Activated naive CD4-positive, alpha-beta T cell treated with anti-CD3 and anti-CD28 coated beads, Interleukin-2, amount 50 U/mL, for 72 hours (primary cell): Measurements from ENCODE around the gene PPHLN1. TPM values are rescaled to one million over a fixed set of nuclear protein-coding genes. Genes with fewer than 3 reads are reported as not detected.
"Not testable (repeated sequence)": the region's sequence is repeated elsewhere in the genome, so short reads cannot be mapped to it uniquely, and the experiment has no call there.

ENCODE experiments used
- ATAC-seq, 2 donors: fragments of 150-1000 bp; cut with Tn5 transposase; 2 replicates each; pipeline ENCODE4 v1.10.0; 2021; ENCODE audit warnings: mild to moderate bottlenecking in 2 of 2, moderate library complexity in 2 of 2
- DNase-seq, 2 donors: peaks; one replicate each; pipeline ENCODE4 v3.0.0; 2021 to 2022; ENCODE audit warnings: low spot score in 2 of 2
- H3K27ac Mint-ChIP-seq, 2 donors: one replicate each; pipeline ENCODE4 v1.8.0; 2022; ENCODE audit warnings: mild to moderate bottlenecking in 2 of 2, mixed read lengths in 2 of 2
- H3K36me3 Mint-ChIP-seq, 2 donors: one replicate each; pipeline ENCODE4 v1.8.0; 2022; ENCODE audit warnings: mixed read lengths in 2 of 2
- H3K9me3 Mint-ChIP-seq, 2 donors: one replicate each; pipeline ENCODE4 v1.8.0; 2022; ENCODE audit warnings: mixed read lengths in 2 of 2
- total RNA-seq, 2 donors: library from RNA; stranded (reverse); gene quantifications; one replicate each; pipeline ENCODE4 v1.2.3, GENCODE V29; 2022

The PPHLN1 gene
- total RNA-seq, 2 donors from 2014 or later = 62.8 to 91.0 TPM

GRCh38 chr12:42349119-42350020, 23.4 kb downstream of the PPHLN1 start:
- not testable (repeated sequence) for H3K36me3 Mint-ChIP-seq, H3K27ac Mint-ChIP-seq, H3K9me3 Mint-ChIP-seq, ATAC-seq, DNase-seq

- not testable (repeated sequence) for DNase-seq, H3K9me3 Mint-ChIP-seq, H3K27ac Mint-ChIP-seq, ATAC-seq, H3K36me3 Mint-ChIP-seq
Observed at GRCh38 chr12:42350021-42350407, 24.0 kb downstream of the PPHLN1 start.

- ATAC-seq (no peak), DNase-seq (no peak)
- H3K36me3 Mint-ChIP-seq = peaks cover 5 to 18% of the 10 kb centered on the region in 2 donors
- no peak overlapping the region for H3K27ac Mint-ChIP-seq
- H3K9me3 Mint-ChIP-seq = no peaks in the 10 kb centered on the region
Observed at GRCh38 chr12:42356344-42356743, 30.4 kb downstream of the PPHLN1 start.

GRCh38 chr12:42360747-42361403, 34.9 kb downstream of the PPHLN1 start:
- ATAC-seq (peak; percentile 34 to 68), DNase-seq (no peak)
- Mint-ChIP-seq H3K27ac (peak overlapping the region; percentile 11 to 28), H3K36me3 (peaks cover 5 to 36% of the 10 kb centered on the region in 2 donors), H3K9me3 (no peaks in the 10 kb centered on the region)

GRCh38 chr12:42361909-42362646, 36.1 kb downstream of the PPHLN1 start:
- peak in 1 of 2 donors; percentile 72 for ATAC-seq
- Mint-ChIP-seq H3K27ac (no peak overlapping the region), H3K36me3 (peaks cover 5 to 36% of the 10 kb centered on the region in 2 donors), H3K9me3 (no peaks in the 10 kb centered on the region)
- no peak for DNase-seq

GRCh38 chr12:42362647-42363260, 36.8 kb downstream of the PPHLN1 start:
- H3K9me3 Mint-ChIP-seq = no peaks in the 10 kb centered on the region
- H3K27ac Mint-ChIP-seq = no peak overlapping the region
- DNase-seq = no peak
- H3K36me3 Mint-ChIP-seq = peaks cover 5 to 36% of the 10 kb centered on the region in 2 donors
- no peak for ATAC-seq

GRCh38 chr12:42364692-42365091, 38.7 kb downstream of the PPHLN1 start:
- Mint-ChIP-seq H3K9me3 (no peaks in the 10 kb centered on the region), H3K36me3 (peaks cover 5 to 31% of the 10 kb centered on the region in 2 donors), H3K27ac (no peak overlapping the region)
- ATAC-seq = no peak
- DNase-seq = no peak

- H3K36me3 Mint-ChIP-seq = peaks cover 5 to 23% of the 10 kb centered on the region in 2 donors
- DNase-seq = no peak
- no peaks in the 10 kb centered on the region for H3K9me3 Mint-ChIP-seq
- no peak for ATAC-seq
- no peak overlapping the region for H3K27ac Mint-ChIP-seq
Observed at GRCh38 chr12:42365486-42365885, 39.5 kb downstream of the PPHLN1 start.

- no peaks in the 10 kb centered on the region for H3K36me3 Mint-ChIP-seq
- H3K9me3 Mint-ChIP-seq = no peaks in the 10 kb centered on the region
- no peak overlapping the region for H3K27ac Mint-ChIP-seq
Observed at GRCh38 chr12:42370013-42370412, 44.0 kb downstream of the PPHLN1 start.

GRCh38 chr12:42372154-42372791, 46.3 kb downstream of the PPHLN1 start:
- Mint-ChIP-seq H3K36me3 (peaks cover 0 to 6% of the 10 kb centered on the region in 2 donors), H3K27ac (no peak overlapping the region), H3K9me3 (no peaks in the 10 kb centered on the region)
- DNase-seq = peak in 1 of 2 donors; percentile 36
- ATAC-seq = peak; percentile 62 to 79

More at GRCh38 chr12:42370013-42370412, 44.0 kb downstream of the PPHLN1 start:
- DNase-seq = no peak
- ATAC-seq = no peak

GRCh38 chr12:42373669-42374068, 47.7 kb downstream of the PPHLN1 start:
- H3K9me3 Mint-ChIP-seq = no peaks in the 10 kb centered on the region
- peaks cover 0 to 6% of the 10 kb centered on the region in 2 donors for H3K36me3 Mint-ChIP-seq
- no peak overlapping the region for H3K27ac Mint-ChIP-seq
- ATAC-seq (no peak), DNase-seq (no peak)

- DNase-seq = no peak
- H3K27ac Mint-ChIP-seq = no peak overlapping the region
- no peaks in the 10 kb centered on the region for H3K9me3 Mint-ChIP-seq
- peaks cover 5 to 6% of the 10 kb centered on the region in 2 donors for H3K36me3 Mint-ChIP-seq
- ATAC-seq = no peak
Observed at GRCh38 chr12:42380733-42381132, 54.8 kb downstream of the PPHLN1 start.

- Mint-ChIP-seq H3K27ac (no peak overlapping the region), H3K9me3 (no peaks in the 10 kb centered on the region), H3K36me3 (peaks cover 0 to 5% of the 10 kb centered on the region in 2 donors)
- ATAC-seq (no peak), DNase-seq (no peak)
Observed at GRCh38 chr12:42382013-42382696, 56.2 kb downstream of the PPHLN1 start.

- Mint-ChIP-seq H3K36me3 (peaks cover 0 to 5% of the 10 kb centered on the region in 2 donors), H3K27ac (no peak overlapping the region), H3K9me3 (no peaks in the 10 kb centered on the region)
- DNase-seq (no peak), ATAC-seq (no peak)
Observed at GRCh38 chr12:42385326-42385841, 59.4 kb downstream of the PPHLN1 start.

GRCh38 chr12:42386308-42386707, 60.3 kb downstream of the PPHLN1 start:
- H3K27ac Mint-ChIP-seq = no peak overlapping the region
- H3K36me3 Mint-ChIP-seq = peaks cover 0 to 5% of the 10 kb centered on the region in 2 donors
- ATAC-seq (no peak), DNase-seq (no peak)
- H3K9me3 Mint-ChIP-seq = no peaks in the 10 kb centered on the region
